SK-N-SH treated with all-trans-retinoic acid at 6 μM for 48 hours (cell line): ENCODE results near the gene TPCN1.

Experiments
- ATAC-seq: fragments of 200-7000 bp; cut with Tn5 transposase; 3 replicates; pipeline ENCODE4 v1.9.1; 2020; ENCODE audit warnings: mild to moderate bottlenecking, moderate library complexity
- ARNTL ChIP-seq: fragments of 450-650 bp; formaldehyde crosslinking; IDR thresholded peaks from 2 replicates; pipeline ENCODE4 v1.5.0; 2020; ENCODE audit warnings: low read depth, mild to moderate bottlenecking, moderate library complexity, borderline replicate concordance
- BACH2 ChIP-seq: fragments of 250-450 bp; sonication (Bioruptor Pico); IDR thresholded peaks from 2 replicates; pipeline ENCODE4 v1.9.0; 2021; ENCODE audit warnings: mild to moderate bottlenecking, borderline replicate concordance
- CREB5 ChIP-seq: fragments of 250-450 bp; sonication (Bioruptor Pico); IDR thresholded peaks from 2 replicates; pipeline ENCODE4 v1.5.1; 2020; ENCODE audit warnings: low read depth, mild to moderate bottlenecking, moderate library complexity
- CSRNP3 ChIP-seq: fragments of 250-450 bp; sonication (Bioruptor Pico); IDR thresholded peaks from 2 replicates; pipeline ENCODE4 v1.5.1; 2021; ENCODE audit warnings: mild to moderate bottlenecking, moderate library complexity
- ISL1 ChIP-seq: fragments of 250-450 bp; sonication (Bioruptor Pico); IDR thresholded peaks from 2 replicates; pipeline ENCODE4 v2.1.2; 2022; ENCODE audit warnings: mild to moderate bottlenecking, moderate library complexity
- OSR1 ChIP-seq: fragments of 250-450 bp; sonication (Bioruptor Pico); IDR thresholded peaks from 2 replicates; pipeline ENCODE4 v1.8.0; 2022; ENCODE audit warnings: moderate library complexity, mild to moderate bottlenecking, inconsistent platforms
- POU6F1 ChIP-seq: fragments of 250-450 bp; sonication (Bioruptor Pico); IDR thresholded peaks from 2 replicates; pipeline ENCODE4 v1.8.0; 2021; ENCODE audit warnings: low read depth, mild to moderate bottlenecking, moderate library complexity, borderline replicate concordance
- PPARA ChIP-seq: fragments of 250-450 bp; sonication (Bioruptor Pico); IDR thresholded peaks from 2 replicates; pipeline ENCODE4 v1.5.0; 2020; ENCODE audit warnings: mild to moderate bottlenecking, borderline replicate concordance
- TCF4 ChIP-seq: fragments of 250-450 bp; sonication (Bioruptor Pico); IDR thresholded peaks from 2 replicates; pipeline ENCODE4 v1.8.0; 2021; ENCODE audit warnings: mild to moderate bottlenecking, moderate library complexity, borderline replicate concordance
- TOX ChIP-seq: fragments of 250-450 bp; sonication (Bioruptor Pico); IDR thresholded peaks from 2 replicates; pipeline ENCODE4 v1.8.0; 2021; ENCODE audit warnings: mild to moderate bottlenecking, moderate library complexity, borderline replicate concordance
- TSHZ2 ChIP-seq: fragments of 250-450 bp; sonication (Bioruptor Pico); IDR thresholded peaks from 2 replicates; pipeline ENCODE4 v1.5.0; 2020; ENCODE audit warnings: mild to moderate bottlenecking, moderate library complexity
- ZC3H10 ChIP-seq: fragments of 250-450 bp; sonication (Bioruptor Pico); IDR thresholded peaks from 2 replicates; pipeline ENCODE4 v1.5.1; 2021; ENCODE audit warnings: mild to moderate bottlenecking, moderate library complexity
- ZFP30 ChIP-seq: fragments of 450-650 bp; formaldehyde crosslinking; IDR thresholded peaks from 2 replicates; pipeline ENCODE4 v1.5.0; 2022; ENCODE audit warnings: mild to moderate bottlenecking, moderate library complexity
- ZNF70 ChIP-seq: fragments of 450-650 bp; formaldehyde crosslinking; IDR thresholded peaks from 2 replicates; pipeline ENCODE4 v1.5.0; 2020; ENCODE audit warnings: mild to moderate bottlenecking, moderate library complexity

Gene TPCN1

GRCh38 chr12:113216027-113216426 lies 5.2 kb upstream of the TPCN1 start (continued):
- TF ChIP-seq CSRNP3 (CRISPR knock-in tag), result no peak
- no peak for TF ChIP-seq PPARA
- no peak for TF ChIP-seq ZFP30 (CRISPR knock-in tag)
- TF ChIP-seq TOX (CRISPR knock-in tag), result no peak
- TF ChIP-seq ISL1 (CRISPR knock-in tag), result no peak
- no peak for TF ChIP-seq TSHZ2 (CRISPR knock-in tag)
- no peak for TF ChIP-seq ZNF70

- TF ChIP-seq TCF4 (CRISPR knock-in tag) (no peak), BACH2 (CRISPR knock-in tag) (no peak), CSRNP3 (CRISPR knock-in tag) (no peak)
- ATAC-seq, result peak; percentile 6
These were observed 577 bp upstream of the TPCN1 start for GRCh38 chr12:113220593-113221180.

- peak; percentile 2; the same call in 1 of the 3 replicates for ATAC-seq
- TF ChIP-seq OSR1 (no peak), POU6F1 (CRISPR knock-in tag) (no peak), TSHZ2 (CRISPR knock-in tag) (no peak), ARNTL (CRISPR knock-in tag) (no peak), CREB5 (no peak), ZC3H10 (CRISPR knock-in tag) (no peak)
These were observed 899 bp downstream of the TPCN1 start for GRCh38 chr12:113221997-113222729.
